H1 (cell line): ENCODE data around the gene CDNF. TPM values are rescaled to one million over a fixed set of nuclear protein-coding genes. Genes with fewer than 3 reads are reported as not detected.

Experiments used
- CTCF ChIA-PET: fragments of 300-600 bp; sonication (Branson Sonifier 250); formaldehyde crosslinking; loops from one replicate; lab custom pipeline; 2021; ENCODE audit not compliant: partially characterized antibody; lab: Charles Lee
- POLR2A ChIA-PET: fragments of 300-600 bp; sonication (Branson Sonifier 250); formaldehyde crosslinking; loops from one replicate; lab custom pipeline; 2021; ENCODE audit warnings: inconsistent platforms; ENCODE audit not compliant: partially characterized antibody; lab: Charles Lee
- DNase-seq, 2 experiments: peaks; one replicate each; pipeline versions ENCODE4 v3.0.0 to v3.0.0-alpha.2; 2010 to 2022; ENCODE audit warnings: low spot score in 2 of 2, low read depth in 1 of 2, mixed read lengths in 1 of 2
- FAIRE-seq: peaks from 2 replicates; lab custom pipeline; 2011; peaks lifted over from hg19 to GRCh38; lab: Jason Lieb, UNC
- H2AFZ ChIP-seq: 2 replicates; pipeline ENCODE4 v1.8.1; 2012; ENCODE audit warnings: low read length, inconsistent platforms
- H2AK5ac ChIP-seq: 2 replicates; pipeline ENCODE4 v1.6.1; 2013; ENCODE audit warnings: low read depth, low read length
- H2BK120ac ChIP-seq: replicated peaks from 2 replicates; pipeline ENCODE3; 2013; ENCODE audit warnings: low read depth, low read length, inconsistent platforms
- H2BK12ac ChIP-seq: 2 replicates; pipeline ENCODE4 v1.6.1; 2013; ENCODE audit warnings: low read depth, low read length
- H2BK15ac ChIP-seq: 2 replicates; pipeline ENCODE4 v1.6.1; 2013; ENCODE audit warnings: low read length
- H2BK20ac ChIP-seq: 2 replicates; pipeline ENCODE4 v1.6.1; 2013; ENCODE audit warnings: low read length
- H2BK5ac ChIP-seq: 2 replicates; pipeline ENCODE4 v1.6.1; 2013; ENCODE audit warnings: low read depth, low read length
- H3K14ac ChIP-seq: 2 replicates; pipeline ENCODE4 v1.6.1; 2013; ENCODE audit warnings: inconsistent platforms; ENCODE audit not compliant: insufficient read length
- H3K18ac ChIP-seq: 2 replicates; pipeline ENCODE4 v1.6.1; 2013; ENCODE audit warnings: low read length; ENCODE audit errors: extremely low read depth
- H3K23ac ChIP-seq: 2 replicates; pipeline ENCODE4 v1.6.1; 2013; ENCODE audit warnings: inconsistent platforms; ENCODE audit not compliant: insufficient read length
- H3K23me2 ChIP-seq: 2 replicates; pipeline ENCODE4 v1.6.1; 2013; ENCODE audit warnings: low read depth, low read length
- H3K27ac ChIP-seq: 2 replicates; pipeline ENCODE4 v1.6.1; 2011; ENCODE audit warnings: low read depth, low read length, inconsistent platforms
- H3K27me3 ChIP-seq, 4 experiments: replicated peaks in 1 of 4; 1 replicate in 1 of 4; 2 replicates in 3 of 4; pipeline versions ENCODE4 v1.6.1 to v1.8.1; 2011 to 2013; ENCODE audit warnings: low read length in 3 of 4, mild to moderate bottlenecking in 3 of 4, inconsistent platforms in 2 of 4, mixed read lengths in 2 of 4, moderate library complexity in 1 of 4; ENCODE audit not compliant: control insufficient read depth in 3 of 4, insufficient read depth in 3 of 4; ENCODE audit errors: extremely low read depth in 1 of 4
- H3K36me3 ChIP-seq, 4 experiments: 2 replicates each; pipeline versions ENCODE4 v1.6.1 to v1.8.1; 2011 to 2013; ENCODE audit warnings: mild to moderate bottlenecking in 4 of 4, low read length in 3 of 4, moderate library complexity in 2 of 4, control low read depth in 1 of 4, inconsistent platforms in 1 of 4; ENCODE audit not compliant: insufficient read depth in 4 of 4, control insufficient read depth in 2 of 4
- H3K4ac ChIP-seq: replicated peaks from 2 replicates; pipeline ENCODE3; 2013; ENCODE audit warnings: low read length, low read depth, mixed read lengths, inconsistent platforms; ENCODE audit not compliant: insufficient read length
- H3K4me1 ChIP-seq, 4 experiments: replicated peaks in 1 of 4; 1 replicate in 1 of 4; 2 replicates in 3 of 4; pipeline versions ENCODE4 v1.6.1 to v1.8.1; 2011 to 2013; ENCODE audit warnings: low read length in 3 of 4, inconsistent platforms in 2 of 4, mixed read lengths in 1 of 4; ENCODE audit not compliant: insufficient read depth in 4 of 4, control insufficient read depth in 3 of 4
- H3K4me2 ChIP-seq, 2 experiments: 2 replicates each; pipeline versions ENCODE4 v1.6.1 to v1.8.1; 2011 to 2013; ENCODE audit warnings: low read depth in 2 of 2, low read length in 2 of 2, control low read depth in 1 of 2, inconsistent platforms in 1 of 2, mild to moderate bottlenecking in 1 of 2; ENCODE audit not compliant: insufficient read depth in 1 of 2
- H3K4me3 ChIP-seq, 4 experiments: fragments of 200-600, 300-600 bp in 1 of 4; sonication (generic), shearing (Covaris generic), sonication (Bioruptor Twin) in 1 of 4; 2 replicates each; pipeline versions ENCODE4 v1.5.1 to v1.8.1; 2011 to 2016; ENCODE audit warnings: low read length in 4 of 4, low read depth in 3 of 4, control low read depth in 2 of 4, inconsistent platforms in 2 of 4, mild to moderate bottlenecking in 2 of 4, mixed read lengths in 1 of 4, moderate library complexity in 1 of 4; ENCODE audit not compliant: insufficient read depth in 2 of 4; ENCODE audit errors: extremely low read depth in 1 of 4
- H3K56ac ChIP-seq: replicated peaks from 2 replicates; pipeline ENCODE3; 2013; ENCODE audit warnings: low read depth, mild to moderate bottlenecking, mixed read lengths, low read length, inconsistent platforms; ENCODE audit not compliant: insufficient read length
- H3K79me1 ChIP-seq: 2 replicates; pipeline ENCODE4 v1.6.1; 2013; ENCODE audit warnings: low read depth, low read length, control low read depth
- H3K79me2 ChIP-seq, 2 experiments: 2 replicates each; pipeline versions ENCODE4 v1.6.1 to v1.8.1; 2012 to 2013; ENCODE audit warnings: low read length in 2 of 2, mild to moderate bottlenecking in 2 of 2, inconsistent platforms in 1 of 2; ENCODE audit not compliant: insufficient read depth in 2 of 2, control insufficient read depth in 1 of 2
- H3K9ac ChIP-seq, 4 experiments: replicated peaks in 1 of 4; 1 replicate in 1 of 4; 2 replicates in 3 of 4; pipeline versions ENCODE4 v1.6.1 to v1.8.1; 2011 to 2013; ENCODE audit warnings: low read depth in 3 of 4, low read length in 3 of 4, control low read depth in 2 of 4, mild to moderate bottlenecking in 2 of 4, moderate library complexity in 2 of 4, inconsistent platforms in 1 of 4; ENCODE audit errors: extremely low read depth in 1 of 4
- H3K9me3 ChIP-seq, 2 experiments: 2 replicates each; pipeline versions ENCODE4 v1.6.1 to v1.8.1; 2012 to 2013; ENCODE audit warnings: mild to moderate bottlenecking in 2 of 2, moderate library complexity in 2 of 2, control low read depth in 1 of 2, inconsistent platforms in 1 of 2, low read depth in 1 of 2, low read length in 1 of 2, mixed read lengths in 1 of 2; ENCODE audit not compliant: insufficient read depth in 2 of 2
- H4K20me1 ChIP-seq, 2 experiments: replicated peaks in 1 of 2; 2 replicates each; pipeline versions ENCODE3 to v1.8.1; 2011 to 2013; ENCODE audit warnings: inconsistent platforms in 2 of 2, low read length in 2 of 2, mild to moderate bottlenecking in 1 of 2; ENCODE audit not compliant: insufficient read depth in 2 of 2, control insufficient read depth in 1 of 2
- H4K5ac ChIP-seq: 2 replicates; pipeline ENCODE4 v1.6.1; 2013; ENCODE audit warnings: low read length, low read depth, mixed read lengths, inconsistent platforms; ENCODE audit not compliant: insufficient read length
- H4K8ac ChIP-seq: 2 replicates; pipeline ENCODE4 v1.8.0; 2013; ENCODE audit warnings: mild to moderate bottlenecking, moderate library complexity, low read length, inconsistent platforms; ENCODE audit not compliant: insufficient read depth; ENCODE audit errors: extremely low read depth
- H4K91ac ChIP-seq: replicated peaks from 2 replicates; pipeline ENCODE3; 2013; ENCODE audit warnings: low read length, mixed read lengths, inconsistent platforms; ENCODE audit not compliant: insufficient read length
- ASH2L ChIP-seq: fragments of 200-600, 300-600 bp; sonication (generic); IDR thresholded peaks from one replicate; pipeline ENCODE4 v1.7.1; 2017; ENCODE audit warnings: low read length
- CEBPB ChIP-seq: IDR thresholded peaks from 2 replicates; pipeline ENCODE4 v1.6.1; 2012; ENCODE audit warnings: low read depth, low read length
- MAX ChIP-seq: IDR thresholded peaks from 2 replicates; pipeline ENCODE4 v1.6.1; 2012; ENCODE audit warnings: inconsistent platforms
- NANOG ChIP-seq: IDR thresholded peaks from 2 replicates; pipeline ENCODE4 v1.6.1; 2011; ENCODE audit warnings: low read length, low read depth, mild to moderate bottlenecking, inconsistent platforms; ENCODE audit not compliant: insufficient read depth, poor library complexity, severe bottlenecking
- POLR2A ChIP-seq, 2 experiments: IDR thresholded peaks; 1 replicate in 1 of 2; 2 replicates in 1 of 2; pipeline ENCODE4 v1.6.1; 2011; ENCODE audit warnings: low read depth in 2 of 2, low read length in 2 of 2, mild to moderate bottlenecking in 2 of 2; ENCODE audit errors: control extremely low read depth in 1 of 2
- RBBP5 ChIP-seq: IDR thresholded peaks from 2 replicates; pipeline ENCODE4 v1.7.1; 2012; ENCODE audit warnings: low read depth, mild to moderate bottlenecking, inconsistent platforms, low read length, moderate library complexity, borderline replicate concordance
- SP2 ChIP-seq: IDR thresholded peaks from 2 replicates; pipeline ENCODE4 v1.6.1; 2012; ENCODE audit warnings: mild to moderate bottlenecking, low read length, inconsistent platforms
- SRF ChIP-seq: IDR thresholded peaks from 2 replicates; pipeline ENCODE4 v1.6.1; 2011; ENCODE audit warnings: mild to moderate bottlenecking, low read depth, low read length, moderate library complexity
- YY1 ChIP-seq: IDR thresholded peaks from 2 replicates; pipeline ENCODE4 v1.6.1; 2011; ENCODE audit warnings: low read depth, mild to moderate bottlenecking, low read length
- WGBS, 2 experiments: shearing (Covaris generic) in 1 of 2; methylation state at CpG; one replicate each; pipeline versions ENCODE4 v1.1.6 to v1.1.7; 2013 to 2015; ENCODE audit warnings: low lambda C conversion rate in 2 of 2, mixed read lengths in 2 of 2, inconsistent platforms in 1 of 2, low coverage in 1 of 2, missing lambda C conversion rate in 1 of 2; ENCODE audit not compliant: insufficient replicate concordance in 2 of 2, insufficient coverage in 1 of 2, insufficient read length in 1 of 2; ENCODE audit errors: extremely low coverage in 1 of 2, missing lambda C conversion rate in 1 of 2; 5-methylcytosine and 5-hydroxymethylcytosine counted together
- long read RNA-seq, 2 experiments: library from RNA in 1 of 2; library from capped mRNA in 1 of 2; stranded (forward); transcript quantifications; one replicate each; pipeline ENCODE4 v2.0.0, GENCODE V29; 2021; ENCODE audit warnings: inconsistent platforms in 1 of 2
- polyA minus RNA-seq, 3 experiments: library from RNA; depleted of rRNA, polyadenylated mRNA; stranded (reverse); fragments of >200 nt; gene quantifications; 1 replicate in 2 of 3; 2 replicates in 1 of 3; pipeline ENCODE4 v1.2.3, GENCODE V29; 2011
- polyA plus RNA-seq, 7 experiments: library from polyadenylated mRNA; depleted of rRNA in 3 of 7; stranded (reverse) in 5 of 7; unstranded in 2 of 7; fragments of >200 nt in 5 of 7; fragments of 200-250 nt in 2 of 7; gene quantifications; 1 replicate in 5 of 7; 2 replicates in 1 of 7; 4 replicates in 1 of 7; pipeline versions ENCODE4 v1.2.1 to v1.2.3, GENCODE V29; 2011 to 2013; ENCODE audit warnings: missing spikeins in 2 of 7, mixed read lengths in 2 of 7
- total RNA-seq: library from RNA; stranded (reverse); fragmentation: NEBNext Ultra II Directional; extraction: Animal tissue kit (Norgen Biotek cat#: 25700); gene quantifications from 2 replicates; pipeline ENCODE4 v1.2.1, GENCODE V29; 2021

Gene CDNF
- total RNA-seq: 0.32 and 0.36 TPM in 2 replicates
- 0.27 and 0.67 TPM in 2 replicates for polyA plus RNA-seq (2011; rRNA removed)
- polyA plus RNA-seq (2011; cell fraction: cytosol; rRNA removed): 1.3 TPM
- polyA plus RNA-seq (2011; cell fraction: nucleus; rRNA removed): 0.20 TPM
- polyA plus RNA-seq (2012, experiment 1 of 2): 0.70 to 1.4 TPM (median 1.0 TPM) in 4 replicates
- not detected for polyA plus RNA-seq (2012, experiment 2 of 2)
- polyA plus RNA-seq (2013, experiment 1 of 2): 0.89 TPM
- 0.92 TPM for polyA plus RNA-seq (2013, experiment 2 of 2)
- 0.73 and 2.3 TPM in 2 replicates for polyA minus RNA-seq (2011; rRNA and poly(A)+ RNA removed)
- not detected for polyA minus RNA-seq (2011; cell fraction: cytosol; rRNA and poly(A)+ RNA removed)
- polyA minus RNA-seq (2011; cell fraction: nucleus; rRNA and poly(A)+ RNA removed): 1.7 TPM
- long read RNA-seq, experiment 1, partial matches to known transcripts: 1 of 2 reads
- long read RNA-seq, experiment 1, other reads (novel, unspliced or antisense): 1 of 2 reads
- long read RNA-seq, experiment 2: 0 reads

GRCh38 chr10:14837757-14838581 lies at the start of gene CDNF, which contains the start of the genes HSPA14 and MSANTD7:
Gene CDNF, minus strand, starts transcription at chr10:14838037. Its CDS starts 91 bp downstream, at chr10:14837946.
Gene HSPA14, plus strand, starts transcription at chr10:14838306. Its CDS starts 97 bp downstream, at chr10:14838403.
Gene MSANTD7, plus strand, starts transcription at chr10:14838306. Its CDS starts 3,979 bp downstream, at chr10:14842285.
- H3K36me3 ChIP-seq: peaks cover 19 to 30% (median 21%) of the 10 kb centered on the region in 4 experiments
- no peak within 1 kb of the TSS for H3K23ac ChIP-seq
- FAIRE-seq (no peak), DNase-seq (peak; percentile 97 to 98)
- H3K4me2 ChIP-seq: peak within 1 kb of the TSS; percentile 79 to 87
- peak within 1 kb of the TSS; percentile 95 for H2BK5ac ChIP-seq
- peak within 1 kb of the TSS; percentile 93 for H3K18ac ChIP-seq
- H2AK5ac ChIP-seq: 0 out of 2 replicates have a peak within 1 kb of the TSS, but pooled peaks have one; percentile 83
- H2AFZ ChIP-seq: peak within 1 kb of the TSS; percentile 63
- POLR2A ChIA-PET: interaction anchor here (0.8 to 3.7 kb wide), 22 partner anchors 10 to 1488 kb away, joined by 3 to 32 read pairs (median 4); partner anchors contain the start of genes DCLRE1C and SUV39H2
- H3K27me3 ChIP-seq: no peaks in the 10 kb centered on the region
- H3K4me3 ChIP-seq: peak within 1 kb of the TSS; percentile 87 to 93 (median 91)
- H3K4me1 ChIP-seq: peaks cover 0 to 8% (median 3%) of the 10 kb centered on the region in 4 experiments; a peak in 3 of 7 replicates
- H3K9me3 ChIP-seq: no peaks in the 10 kb centered on the region
- WGBS, 2 experiments: 3% methylated on average over 64 of the region's 72 CpGs; no CpG with 5 or more reads in 1 of the 2 experiments
- no peak within 1 kb of the TSS for H3K14ac ChIP-seq
- peak within 1 kb of the TSS; percentile 81 for H3K4ac ChIP-seq
- H4K5ac ChIP-seq: peak within 1 kb of the TSS; percentile 96
- H4K8ac ChIP-seq: peak within 1 kb of the TSS; percentile 97
- no peak within 1 kb of the TSS for H2BK120ac ChIP-seq
- peak within 1 kb of the TSS; percentile 89 for H4K91ac ChIP-seq
- peaks cover 9 to 36% of the 10 kb centered on the region in 2 experiments for H3K79me2 ChIP-seq
- no peak within 1 kb of the TSS for H2BK20ac ChIP-seq
- H3K9ac ChIP-seq: peak within 1 kb of the TSS; percentile 90 to 98 (median 94)
- peaks cover 3% of the 10 kb centered on the region; the same call in 1 of the 2 replicates for H3K79me1 ChIP-seq
- CTCF ChIA-PET: interaction anchor here (0.6 to 3.0 kb wide), 11 partner anchors 9 to 340 kb away, joined by 3 to 19 read pairs (median 3); partner anchors contain the start of gene MEIG1
- peaks cover 2% of the 10 kb centered on the region for H3K23me2 ChIP-seq
- H2BK12ac ChIP-seq: 0 out of 2 replicates have a peak within 1 kb of the TSS, but pooled peaks have one; percentile 82
- H4K20me1 ChIP-seq: peaks cover 3 to 6% of the 10 kb centered on the region in 2 experiments
- H2BK15ac ChIP-seq: no peak within 1 kb of the TSS
- H3K56ac ChIP-seq: peak within 1 kb of the TSS; percentile 91
- peak within 1 kb of the TSS; percentile 91 for H3K27ac ChIP-seq
- no peak for TF ChIP-seq NANOG
- TF ChIP-seq ASH2L: peak; percentile 13
- TF ChIP-seq MAX: peak; percentile 42
- TF ChIP-seq SRF: no peak
- peak; percentile 84 to 93 for TF ChIP-seq POLR2A (IDR thresholded peaks at IDR 0.05; ENCODE audit: control extremely low read depth in 1 of 2, low read depth in 2 of 2, low read length in 2 of 2)
- 0 out of 2 replicates have a peak, but pooled peaks have one; percentile 37 for TF ChIP-seq CEBPB
- no peak; the same call in none of the 2 replicates for TF ChIP-seq RBBP5
- TF ChIP-seq YY1: peak; percentile 83
- no peak for TF ChIP-seq SP2
